HAP-1 (cell line): ENCODE measurements around the gene KDM5A.

ENCODE experiments used
- DNase-seq, 2 experiments: peaks; one replicate each; pipeline ENCODE4 v3.0.0-alpha.2; 2016 to 2020; ENCODE audit warnings: low spot score in 2 of 2
- H3K27me3 ChIP-seq: fragments of 250-450 bp; sonication (Bioruptor Pico); 2 replicates; pipeline ENCODE4 v1.5.1; 2020; ENCODE audit warnings: low read depth, mild to moderate bottlenecking, moderate library complexity
- H3K36me3 ChIP-seq: fragments of 250-450 bp; sonication (Bioruptor Pico); replicated peaks from 2 replicates; pipeline ENCODE4 v1.5.1; 2020; ENCODE audit warnings: mild to moderate bottlenecking
- H3K4me1 ChIP-seq: fragments of 250-450 bp; sonication (Bioruptor Pico); 2 replicates; pipeline ENCODE4 v1.5.1; 2020; ENCODE audit warnings: mild to moderate bottlenecking
- H3K4me3 ChIP-seq: fragments of 250-450 bp; sonication (Bioruptor Pico); 2 replicates; pipeline ENCODE4 v1.5.1; 2020; ENCODE audit warnings: mild to moderate bottlenecking, moderate library complexity
- H3K9me3 ChIP-seq: fragments of 250-450 bp; sonication (Bioruptor Pico); 2 replicates; pipeline ENCODE4 v1.5.1; 2020; ENCODE audit warnings: mild to moderate bottlenecking, moderate library complexity
- in situ Hi-C: fragments of 300-500 bp; cut with MboI; formaldehyde crosslinking; loops from 3 replicates; pipeline ENCODE4 v1.14.3; 2020; ENCODE audit warnings: low sequenced_read_pairs, inconsistent platforms, mixed read lengths

Gene KDM5A

GRCh38 chr12:256958-257357 is 132.2 kb downstream of the KDM5A start:
- H3K4me3 ChIP-seq, result no peak overlapping the region
- H3K27me3 ChIP-seq, result peaks cover 5% of the 10 kb centered on the region
- no peaks in the 10 kb centered on the region for H3K9me3 ChIP-seq
- no peaks in the 10 kb centered on the region for H3K36me3 ChIP-seq
- in situ Hi-C loops, result no loop called here
- no peak for DNase-seq
- H3K4me1 ChIP-seq, result no peaks in the 10 kb centered on the region

GRCh38 chr12:256225-256624 is 132.9 kb downstream of the KDM5A start:
- in situ Hi-C loops, result no loop called here
- Histone ChIP-seq H3K36me3 (no peaks in the 10 kb centered on the region), H3K4me1 (no peaks in the 10 kb centered on the region), H3K27me3 (peaks cover 5% of the 10 kb centered on the region), H3K4me3 (no peak overlapping the region), H3K9me3 (no peaks in the 10 kb centered on the region)
- DNase-seq, result no peak

GRCh38 chr12:254912-255311 is 134.2 kb downstream of the KDM5A start:
- no peak overlapping the region for H3K4me3 ChIP-seq
- in situ Hi-C loops, result no loop called here
- H3K9me3 ChIP-seq, result no peaks in the 10 kb centered on the region
- H3K27me3 ChIP-seq, result peaks cover 3% of the 10 kb centered on the region; the same call in 1 of the 2 replicates
- no peaks in the 10 kb centered on the region for H3K36me3 ChIP-seq
- no peak for DNase-seq
- H3K4me1 ChIP-seq, result no peaks in the 10 kb centered on the region

- DNase-seq, result no peak
- H3K27me3 ChIP-seq, result no peaks in the 10 kb centered on the region
- no peak overlapping the region for H3K4me3 ChIP-seq
- no peaks in the 10 kb centered on the region for H3K4me1 ChIP-seq
- in situ Hi-C loops, result no loop called here
- H3K9me3 ChIP-seq, result no peaks in the 10 kb centered on the region
- no peaks in the 10 kb centered on the region for H3K36me3 ChIP-seq
Observed at GRCh38 chr12:254039-254438, 135.1 kb downstream of the KDM5A start.

GRCh38 chr12:253116-253831 is 135.8 kb downstream of the KDM5A start:
- Histone ChIP-seq H3K9me3 (no peaks in the 10 kb centered on the region), H3K4me3 (no peak overlapping the region), H3K4me1 (no peaks in the 10 kb centered on the region), H3K36me3 (no peaks in the 10 kb centered on the region), H3K27me3 (no peaks in the 10 kb centered on the region)
- in situ Hi-C loops, result no loop called here
- no peak for DNase-seq

- no peaks in the 10 kb centered on the region for H3K27me3 ChIP-seq
- no peak for DNase-seq
- in situ Hi-C loops, result no loop called here
- H3K4me1 ChIP-seq, result no peaks in the 10 kb centered on the region
- H3K9me3 ChIP-seq, result no peaks in the 10 kb centered on the region
- H3K36me3 ChIP-seq, result no peaks in the 10 kb centered on the region
- H3K4me3 ChIP-seq, result no peak overlapping the region
Observed at GRCh38 chr12:252636-253035, 136.5 kb downstream of the KDM5A start.

GRCh38 chr12:247271-247670 is 141.8 kb downstream of the KDM5A start:
- no peak for DNase-seq
- H3K9me3 ChIP-seq, result no peaks in the 10 kb centered on the region; the same call in 1 of the 2 replicates
- H3K4me1 ChIP-seq, result no peaks in the 10 kb centered on the region
- in situ Hi-C loops, result no loop called here
- no peaks in the 10 kb centered on the region for H3K36me3 ChIP-seq
- H3K27me3 ChIP-seq, result no peaks in the 10 kb centered on the region
- H3K4me3 ChIP-seq, result no peak overlapping the region

GRCh38 chr12:243381-243780 is 145.7 kb downstream of the KDM5A start:
- Histone ChIP-seq H3K36me3 (no peaks in the 10 kb centered on the region), H3K4me3 (no peak overlapping the region), H3K4me1 (no peaks in the 10 kb centered on the region), H3K27me3 (no peaks in the 10 kb centered on the region), H3K9me3 (no peaks in the 10 kb centered on the region; the same call in 1 of the 2 replicates)
- no peak for DNase-seq
- in situ Hi-C loops, result no loop called here

- H3K27me3 ChIP-seq, result no peaks in the 10 kb centered on the region
- no peaks in the 10 kb centered on the region for H3K36me3 ChIP-seq
- H3K9me3 ChIP-seq, result no peaks in the 10 kb centered on the region; the same call in 1 of the 2 replicates
- no peak for DNase-seq
- no peak overlapping the region for H3K4me3 ChIP-seq
- H3K4me1 ChIP-seq, result no peaks in the 10 kb centered on the region
- in situ Hi-C loops, result no loop called here
Observed at GRCh38 chr12:242496-242895, 146.6 kb downstream of the KDM5A start.

GRCh38 chr12:241266-241665 is 147.9 kb downstream of the KDM5A start:
- peaks cover 3% of the 10 kb centered on the region for H3K9me3 ChIP-seq
- no peaks in the 10 kb centered on the region for H3K27me3 ChIP-seq
- no peak overlapping the region for H3K4me3 ChIP-seq
- no peaks in the 10 kb centered on the region for H3K4me1 ChIP-seq
- no peaks in the 10 kb centered on the region for H3K36me3 ChIP-seq
- DNase-seq, result no peak
- in situ Hi-C loops, result no loop called here

- no peak for DNase-seq
- no peaks in the 10 kb centered on the region for H3K4me1 ChIP-seq
- H3K4me3 ChIP-seq, result no peak overlapping the region
- in situ Hi-C loops, result no loop called here
- no peaks in the 10 kb centered on the region for H3K27me3 ChIP-seq
- no peaks in the 10 kb centered on the region for H3K36me3 ChIP-seq
- H3K9me3 ChIP-seq, result peaks cover 3% of the 10 kb centered on the region; the same call in 1 of the 2 replicates
Observed at GRCh38 chr12:240566-240965, 148.6 kb downstream of the KDM5A start.

- no peaks in the 10 kb centered on the region for H3K27me3 ChIP-seq
- H3K4me1 ChIP-seq, result no peaks in the 10 kb centered on the region
- peaks cover 3% of the 10 kb centered on the region; the same call in 1 of the 2 replicates for H3K9me3 ChIP-seq
- H3K4me3 ChIP-seq, result no peak overlapping the region
- H3K36me3 ChIP-seq, result no peaks in the 10 kb centered on the region
- in situ Hi-C loops, result no loop called here
- DNase-seq, result no peak
Observed at GRCh38 chr12:238736-239398, 150.3 kb downstream of the KDM5A start.

- no peak for DNase-seq
- in situ Hi-C loops, result no loop called here
- Histone ChIP-seq H3K4me1 (no peaks in the 10 kb centered on the region), H3K4me3 (no peak overlapping the region), H3K9me3 (peaks cover 3% of the 10 kb centered on the region; the same call in 1 of the 2 replicates), H3K27me3 (no peaks in the 10 kb centered on the region), H3K36me3 (no peaks in the 10 kb centered on the region)
Observed at GRCh38 chr12:238116-238515, 151.0 kb downstream of the KDM5A start.

- Histone ChIP-seq H3K4me3 (no peak overlapping the region), H3K9me3 (peaks cover 3% of the 10 kb centered on the region; the same call in 1 of the 2 replicates), H3K36me3 (no peaks in the 10 kb centered on the region), H3K27me3 (no peaks in the 10 kb centered on the region), H3K4me1 (no peaks in the 10 kb centered on the region)
- in situ Hi-C loops, result no loop called here
- no peak for DNase-seq
Observed at GRCh38 chr12:237026-237815, 151.9 kb downstream of the KDM5A start.
